ENCODE measurements around the gene KLK14.

KLK14 gene

GRCh38 chr19:51120160-51120559 is 37.5 kb upstream of the KLK14 start:
- no peak for TF ChIP-seq CTCF (IDR thresholded peaks at IDR 0.05; ENCODE audit: low read depth, low read length)
- DNase-seq (ENCODE audit: extremely low read depth, low read depth) = no peak

GRCh38 chr19:51119611-51120010 is 36.9 kb upstream of the KLK14 start:
- no peak for TF ChIP-seq CTCF (IDR thresholded peaks at IDR 0.05; ENCODE audit: low read depth, low read length)
- no peak for DNase-seq (ENCODE audit: extremely low read depth, low read depth)

- no peak for DNase-seq (ENCODE audit: extremely low read depth, low read depth)
- TF ChIP-seq CTCF (IDR thresholded peaks at IDR 0.05; ENCODE audit: low read depth, low read length) = no peak
Measured at GRCh38 chr19:51119101-51119500, 36.4 kb upstream of the KLK14 start.

GRCh38 chr19:51116736-51117286 is 34.1 kb upstream of the KLK14 start:
- no peak for TF ChIP-seq CTCF (IDR thresholded peaks at IDR 0.05; ENCODE audit: low read depth, low read length)
- no peak for DNase-seq (ENCODE audit: extremely low read depth, low read depth)

GRCh38 chr19:51114087-51114729 is 31.5 kb upstream of the KLK14 start:
- no peak for TF ChIP-seq CTCF (IDR thresholded peaks at IDR 0.05; ENCODE audit: low read depth, low read length)
- DNase-seq (ENCODE audit: extremely low read depth, low read depth) = no peak

- no peak for TF ChIP-seq CTCF (IDR thresholded peaks at IDR 0.05; ENCODE audit: low read depth, low read length)
- no peak for DNase-seq (ENCODE audit: extremely low read depth, low read depth)
Measured at GRCh38 chr19:51111606-51112005, 28.9 kb upstream of the KLK14 start.

GRCh38 chr19:51110666-51110971 is 27.9 kb upstream of the KLK14 start:
- no peak for TF ChIP-seq CTCF (IDR thresholded peaks at IDR 0.05; ENCODE audit: low read depth, low read length)
- DNase-seq (ENCODE audit: extremely low read depth, low read depth) = no peak
